DOHH2 (cell line): ENCODE measurements around the gene TSNAX.

Experiments used
- CTCF ChIP-seq: fragments of 200-600 bp; sonication (generic); IDR thresholded peaks from one replicate; pipeline ENCODE4 v1.5.1; 2014; ENCODE audit warnings: antibody characterized with exemption, mild to moderate bottlenecking, low read depth, low read length; ENCODE audit not compliant: poor library complexity, severe bottlenecking
- EZH2phosphoT487 ChIP-seq: fragments of 200-600 bp; sonication (generic); IDR thresholded peaks from 2 replicates; pipeline ENCODE4 v1.6.1; 2017; ENCODE audit warnings: borderline replicate concordance, mild to moderate bottlenecking, antibody characterized with exemption, low read length, moderate library complexity, mixed read lengths

GRCh38 chr1:231500666-231501065 lies 27.8 kb upstream of the TSNAX start:
- TF ChIP-seq CTCF (no peak), EZH2phosphoT487 (no peak)
